Measurements from ENCODE around the gene TOM1. TPM values are rescaled to one million over a fixed set of nuclear protein-coding genes. Genes with fewer than 3 reads are reported as not detected.
A peak's percentile ranks its signal among the peaks of the same experiment; 100 is the strongest.

Gene TOM1
- total and polyA plus RNA-seq, 2 of the 13 experiments (the other 11 are each of a cell fraction or from before 2014, with no cell fraction given), result 30.8 to 87.3 TPM

GRCh38 chr22:35328472-35328885 lies 28.8 kb downstream of the TOM1 start (continued):
- TF ChIP-seq DMTF1 (CRISPR knock-in tag; IDR thresholded peaks at IDR 0.05), result no peak
- 0 out of 2 replicates have a peak, but pooled peaks have one; percentile 50 for TF ChIP-seq ZC3H4 (CRISPR knock-in tag; IDR thresholded peaks at IDR 0.05; ENCODE audit: borderline replicate concordance)
- TF ChIP-seq ZNF280D (CRISPR knock-in tag; IDR thresholded peaks at IDR 0.05), result 0 out of 2 replicates have a peak, but pooled peaks have one; percentile 62
- TF ChIP-seq NCOA2 (CRISPR knock-in tag; IDR thresholded peaks at IDR 0.05), result peak; percentile 96
- no peak for TF ChIP-seq GABPA (IDR thresholded peaks at IDR 0.05; ENCODE audit: low read depth, low read length)
- peak; percentile 71 for TF ChIP-seq GABPA (CRISPR knock-in tag; IDR thresholded peaks at IDR 0.05; ENCODE audit: low read depth)
- no peak for TF ChIP-seq ZBTB42 (CRISPR knock-in tag; IDR thresholded peaks at IDR 0.05)
- TF ChIP-seq KLF11 (CRISPR knock-in tag; IDR thresholded peaks at IDR 0.05), result peak; percentile 32; the same call in 1 of the 2 replicates
- TF ChIP-seq, protein P1, sequence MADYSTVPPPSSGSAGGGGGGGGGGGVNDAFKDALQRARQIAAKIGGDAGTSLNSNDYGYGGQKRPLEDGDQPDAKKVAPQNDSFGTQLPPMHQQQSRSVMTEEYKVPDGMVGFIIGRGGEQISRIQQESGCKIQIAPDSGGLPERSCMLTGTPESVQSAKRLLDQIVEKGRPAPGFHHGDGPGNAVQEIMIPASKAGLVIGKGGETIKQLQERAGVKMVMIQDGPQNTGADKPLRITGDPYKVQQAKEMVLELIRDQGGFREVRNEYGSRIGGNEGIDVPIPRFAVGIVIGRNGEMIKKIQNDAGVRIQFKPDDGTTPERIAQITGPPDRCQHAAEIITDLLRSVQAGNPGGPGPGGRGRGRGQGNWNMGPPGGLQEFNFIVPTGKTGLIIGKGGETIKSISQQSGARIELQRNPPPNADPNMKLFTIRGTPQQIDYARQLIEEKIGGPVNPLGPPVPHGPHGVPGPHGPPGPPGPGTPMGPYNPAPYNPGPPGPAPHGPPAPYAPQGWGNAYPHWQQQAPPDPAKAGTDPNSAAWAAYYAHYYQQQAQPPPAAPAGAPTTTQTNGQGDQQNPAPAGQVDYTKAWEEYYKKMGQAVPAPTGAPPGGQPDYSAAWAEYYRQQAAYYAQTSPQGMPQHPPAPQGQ (CRISPR knock-in tag; IDR thresholded peaks at IDR 0.05; ENCODE audit: borderline replicate concordance), result no peak; the same call in 1 of the 2 replicates
- no peak; the same call in 1 of the 2 replicates for TF ChIP-seq ZNF766 (CRISPR knock-in tag; IDR thresholded peaks at IDR 0.05; ENCODE audit: borderline replicate concordance)
- TF ChIP-seq ZNF784 (CRISPR knock-in tag; IDR thresholded peaks at IDR 0.05; ENCODE audit: borderline replicate concordance), result no peak
- no peak for TF ChIP-seq RNF2 (conservative IDR thresholded peaks at IDR 0.05; ENCODE audit: low read depth)
- TF ChIP-seq FOSL1 (CRISPR knock-in tag; IDR thresholded peaks at IDR 0.05; ENCODE audit: borderline replicate concordance), result no peak
- TF ChIP-seq IKZF4 (CRISPR knock-in tag; IDR thresholded peaks at IDR 0.05; ENCODE audit: borderline replicate concordance, low read depth, not compliant biosample characterization), result no peak
- TF ChIP-seq, protein P2, sequence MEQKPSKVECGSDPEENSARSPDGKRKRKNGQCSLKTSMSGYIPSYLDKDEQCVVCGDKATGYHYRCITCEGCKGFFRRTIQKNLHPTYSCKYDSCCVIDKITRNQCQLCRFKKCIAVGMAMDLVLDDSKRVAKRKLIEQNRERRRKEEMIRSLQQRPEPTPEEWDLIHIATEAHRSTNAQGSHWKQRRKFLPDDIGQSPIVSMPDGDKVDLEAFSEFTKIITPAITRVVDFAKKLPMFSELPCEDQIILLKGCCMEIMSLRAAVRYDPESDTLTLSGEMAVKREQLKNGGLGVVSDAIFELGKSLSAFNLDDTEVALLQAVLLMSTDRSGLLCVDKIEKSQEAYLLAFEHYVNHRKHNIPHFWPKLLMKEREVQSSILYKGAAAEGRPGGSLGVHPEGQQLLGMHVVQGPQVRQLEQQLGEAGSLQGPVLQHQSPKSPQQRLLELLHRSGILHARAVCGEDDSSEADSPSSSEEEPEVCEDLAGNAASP (CRISPR knock-in tag; IDR thresholded peaks at IDR 0.05; ENCODE audit: borderline replicate concordance), result peak; percentile 95
